Brain microvascular endothelial cell (primary cell): ENCODE measurements around the gene HDAC9.

ENCODE experiments used
- DNase-seq: peaks from one replicate; pipeline ENCODE4 v3.0.0-alpha.2; 2020
- H3K27ac ChIP-seq: fragments of 250-450 bp; sonication (Bioruptor Pico); 2 replicates; pipeline ENCODE4 v1.5.1; 2020; ENCODE audit warnings: mild to moderate bottlenecking, moderate library complexity
- H3K27me3 ChIP-seq: fragments of 250-450 bp; sonication (Bioruptor Pico); replicated peaks from 2 replicates; pipeline ENCODE4 v1.5.1; 2020; ENCODE audit warnings: mild to moderate bottlenecking
- H3K36me3 ChIP-seq: fragments of 250-450 bp; sonication (Bioruptor Pico); replicated peaks from 2 replicates; pipeline ENCODE4 v1.5.1; 2020; ENCODE audit warnings: mild to moderate bottlenecking
- H3K4me3 ChIP-seq: 2 replicates; pipeline ENCODE4 v1.5.1; 2011; ENCODE audit warnings: low read depth, mild to moderate bottlenecking, control low read depth, low read length, moderate library complexity
- in situ Hi-C: cut with HindIII; loops from 2 replicates; pipeline ENCODE4 v1.10.0; 2017; ENCODE audit warnings: low sequenced_read_pairs, low pct_ligation_motif_present
- TF ChIP-seq, protein P1 (sequence below): IDR thresholded peaks from 2 replicates; pipeline ENCODE4 v1.5.1; 2011; ENCODE audit warnings: low read depth, mild to moderate bottlenecking, moderate library complexity, low read length, control low read depth, inconsistent platforms; ENCODE audit errors: missing control alignments

HDAC9 gene

DNA sequence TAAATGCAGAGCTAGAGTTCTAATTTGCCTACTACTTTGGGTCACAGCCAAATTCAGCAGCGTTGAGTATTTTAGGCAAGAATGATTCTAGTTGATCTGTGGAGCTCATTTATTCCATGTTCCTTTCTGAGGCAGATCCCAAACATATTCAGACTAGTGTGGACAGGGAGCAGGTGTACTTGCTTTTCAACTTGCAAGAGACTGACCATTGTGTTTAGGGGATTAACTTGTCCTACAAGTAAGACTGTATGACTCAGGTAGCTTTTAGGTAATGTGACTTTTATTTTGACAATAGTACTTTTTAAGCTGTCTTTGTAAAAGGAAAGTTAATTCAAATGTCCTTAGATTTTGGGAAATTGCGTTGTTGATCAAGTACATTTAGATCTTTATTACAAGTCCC lies 336.4 kb downstream of the HDAC9 start:
- TF ChIP-seq, protein P1, sequence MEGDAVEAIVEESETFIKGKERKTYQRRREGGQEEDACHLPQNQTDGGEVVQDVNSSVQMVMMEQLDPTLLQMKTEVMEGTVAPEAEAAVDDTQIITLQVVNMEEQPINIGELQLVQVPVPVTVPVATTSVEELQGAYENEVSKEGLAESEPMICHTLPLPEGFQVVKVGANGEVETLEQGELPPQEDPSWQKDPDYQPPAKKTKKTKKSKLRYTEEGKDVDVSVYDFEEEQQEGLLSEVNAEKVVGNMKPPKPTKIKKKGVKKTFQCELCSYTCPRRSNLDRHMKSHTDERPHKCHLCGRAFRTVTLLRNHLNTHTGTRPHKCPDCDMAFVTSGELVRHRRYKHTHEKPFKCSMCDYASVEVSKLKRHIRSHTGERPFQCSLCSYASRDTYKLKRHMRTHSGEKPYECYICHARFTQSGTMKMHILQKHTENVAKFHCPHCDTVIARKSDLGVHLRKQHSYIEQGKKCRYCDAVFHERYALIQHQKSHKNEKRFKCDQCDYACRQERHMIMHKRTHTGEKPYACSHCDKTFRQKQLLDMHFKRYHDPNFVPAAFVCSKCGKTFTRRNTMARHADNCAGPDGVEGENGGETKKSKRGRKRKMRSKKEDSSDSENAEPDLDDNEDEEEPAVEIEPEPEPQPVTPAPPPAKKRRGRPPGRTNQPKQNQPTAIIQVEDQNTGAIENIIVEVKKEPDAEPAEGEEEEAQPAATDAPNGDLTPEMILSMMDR: no peak
- Histone ChIP-seq H3K27ac (no peak overlapping the region), H3K4me3 (no peak overlapping the region), H3K27me3 (no peaks in the 10 kb centered on the region), H3K36me3 (no peaks in the 10 kb centered on the region)
- DNase-seq: no peak
- in situ Hi-C loops: no loop called here

DNA sequence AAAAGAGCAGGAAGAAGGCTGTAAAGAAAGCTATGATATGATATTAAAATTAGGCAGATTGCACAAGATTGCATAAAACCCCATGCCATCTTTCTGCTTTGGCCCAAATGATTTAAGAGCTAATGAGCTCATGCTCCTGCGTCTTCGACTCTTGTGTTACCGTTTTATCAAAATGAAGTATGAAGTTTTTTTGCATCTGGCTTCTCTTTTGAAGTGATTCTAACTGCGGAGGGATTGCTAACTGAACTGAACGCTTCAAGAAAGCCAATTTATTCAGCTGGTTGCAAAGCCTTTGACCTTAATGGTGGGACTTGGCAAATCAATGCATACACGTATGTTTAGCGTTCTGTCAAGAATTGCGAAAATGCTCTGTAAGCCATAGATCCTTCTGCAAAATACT lies 339.0 kb downstream of the HDAC9 start:
- Histone ChIP-seq H3K36me3 (no peaks in the 10 kb centered on the region), H3K27me3 (no peaks in the 10 kb centered on the region)
- TF ChIP-seq, protein P1: no peak

DNA sequence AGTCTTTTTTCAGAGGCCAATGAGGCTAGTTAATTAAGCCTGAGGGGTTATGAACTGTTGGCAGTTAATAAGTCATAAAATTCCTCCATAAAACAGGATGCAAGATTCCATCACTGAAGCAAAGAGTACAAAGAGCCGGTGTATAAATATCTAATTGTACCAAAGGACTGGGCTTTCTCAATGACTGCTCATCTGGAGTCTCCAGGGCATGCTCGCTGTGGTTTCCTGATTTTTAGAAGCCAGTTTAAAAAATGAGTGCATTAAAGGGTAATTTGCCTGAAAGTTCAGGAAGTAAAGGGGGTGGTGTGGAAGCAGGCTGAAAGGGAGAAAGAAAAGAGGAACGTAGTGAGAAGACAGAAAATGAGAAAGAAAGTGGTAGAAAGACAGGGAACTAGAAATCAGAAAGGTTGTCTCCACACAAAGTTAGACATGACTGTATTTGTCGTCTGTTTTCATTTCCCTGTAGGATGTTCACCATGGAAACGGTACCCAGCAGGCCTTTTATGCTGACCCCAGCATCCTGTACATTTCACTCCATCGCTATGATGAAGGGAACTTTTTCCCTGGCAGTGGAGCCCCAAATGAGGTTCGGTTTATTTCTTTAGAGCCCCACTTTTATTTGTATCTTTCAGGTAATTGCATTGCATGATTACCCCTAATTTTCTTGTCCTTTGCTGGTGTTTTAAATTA lies 339.6 kb downstream of the HDAC9 start:
- Histone ChIP-seq H3K27ac (no peak overlapping the region), H3K27me3 (no peaks in the 10 kb centered on the region), H3K4me3 (no peak overlapping the region), H3K36me3 (no peaks in the 10 kb centered on the region)
- TF ChIP-seq, protein P1: no peak
- in situ Hi-C loops: no loop called here
- DNase-seq: no peak

More for the DNA sequence above, 339.0 kb downstream of the HDAC9 start:
- in situ Hi-C loops: no loop called here
- Histone ChIP-seq H3K27ac (no peak overlapping the region), H3K4me3 (no peak overlapping the region)
- no peak for DNase-seq

DNA sequence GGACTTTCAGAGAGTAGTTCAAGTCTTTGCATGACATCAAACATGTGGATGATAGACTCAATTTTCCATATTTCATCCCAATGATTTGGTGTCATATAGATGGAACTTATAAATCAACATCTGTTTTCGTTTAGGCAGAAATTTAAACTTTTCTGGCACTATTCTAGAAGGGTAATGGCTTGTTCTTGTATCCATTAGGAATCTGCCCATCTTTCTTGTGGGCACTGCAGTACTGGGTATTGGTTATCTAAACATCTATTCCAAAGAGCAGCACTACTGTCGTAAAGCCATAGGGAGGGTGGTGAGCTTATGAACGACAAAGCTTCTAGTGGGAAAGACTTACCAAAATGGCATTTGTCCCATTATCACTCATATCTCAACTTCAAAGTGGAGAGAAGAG lies 348.4 kb downstream of the HDAC9 start:
- in situ Hi-C loops: no loop called here
- no peak for DNase-seq
- TF ChIP-seq, protein P1: no peak
- H3K4me3 ChIP-seq: no peak overlapping the region
- no peaks in the 10 kb centered on the region for H3K27me3 ChIP-seq
- no peak overlapping the region for H3K27ac ChIP-seq
- no peaks in the 10 kb centered on the region for H3K36me3 ChIP-seq

DNA sequence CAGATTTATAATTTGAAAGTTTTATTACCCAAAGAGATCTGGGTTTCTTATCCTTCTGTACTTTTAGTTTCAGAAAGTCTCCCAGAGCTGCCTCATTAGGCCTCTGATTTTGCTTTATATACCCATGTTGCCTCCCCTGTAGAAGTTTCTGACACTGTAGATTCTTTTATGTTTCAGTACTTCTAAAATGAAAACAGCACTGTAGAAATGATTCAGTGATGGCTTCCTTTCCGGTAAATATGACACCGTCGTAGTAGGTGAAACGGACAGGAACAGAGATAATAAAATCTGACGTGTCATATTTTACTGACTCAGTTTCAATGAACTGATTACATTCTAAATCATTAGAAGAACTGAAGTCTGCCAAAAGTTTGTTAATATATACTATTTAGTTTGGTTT lies 349.2 kb downstream of the HDAC9 start:
- DNase-seq: no peak
- Histone ChIP-seq H3K27me3 (no peaks in the 10 kb centered on the region), H3K27ac (no peak overlapping the region), H3K36me3 (no peaks in the 10 kb centered on the region), H3K4me3 (no peak overlapping the region)
- in situ Hi-C loops: no loop called here
- TF ChIP-seq, protein P1: no peak

DNA sequence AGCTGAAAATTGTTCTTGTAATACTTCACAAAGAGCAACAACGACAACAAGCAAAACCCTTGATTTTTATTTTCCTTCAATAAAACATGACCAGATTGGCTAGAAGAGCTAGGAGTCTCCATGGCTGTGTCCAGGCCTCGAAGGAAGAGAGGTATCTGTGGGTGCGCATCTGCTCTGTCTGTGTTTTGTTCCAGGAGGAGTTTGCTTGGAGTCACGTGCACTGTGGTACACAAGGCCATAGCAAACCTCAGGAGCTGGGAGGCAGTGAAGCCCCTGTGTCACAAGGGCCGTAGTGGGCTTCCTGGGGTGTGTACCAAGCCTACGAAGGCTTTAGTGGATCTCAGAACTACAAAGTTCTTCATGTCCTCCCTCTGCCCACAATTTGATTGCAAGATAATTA lies 350.2 kb downstream of the HDAC9 start:
- Histone ChIP-seq H3K27ac (no peak overlapping the region), H3K36me3 (no peaks in the 10 kb centered on the region), H3K27me3 (no peaks in the 10 kb centered on the region), H3K4me3 (no peak overlapping the region)
- in situ Hi-C loops: no loop called here
- no peak for DNase-seq
- TF ChIP-seq, protein P1: no peak
